GM12801 (cell line): ENCODE data around the gene REEP6.

Experiments
- TF ChIP-seq, protein P1 (sequence below): IDR thresholded peaks from one replicate; pipeline ENCODE4 v1.5.1; 2011; ENCODE audit warnings: control low read depth; ENCODE audit not compliant: insufficient read length; ENCODE audit errors: extremely low read depth

Gene REEP6

DNA sequence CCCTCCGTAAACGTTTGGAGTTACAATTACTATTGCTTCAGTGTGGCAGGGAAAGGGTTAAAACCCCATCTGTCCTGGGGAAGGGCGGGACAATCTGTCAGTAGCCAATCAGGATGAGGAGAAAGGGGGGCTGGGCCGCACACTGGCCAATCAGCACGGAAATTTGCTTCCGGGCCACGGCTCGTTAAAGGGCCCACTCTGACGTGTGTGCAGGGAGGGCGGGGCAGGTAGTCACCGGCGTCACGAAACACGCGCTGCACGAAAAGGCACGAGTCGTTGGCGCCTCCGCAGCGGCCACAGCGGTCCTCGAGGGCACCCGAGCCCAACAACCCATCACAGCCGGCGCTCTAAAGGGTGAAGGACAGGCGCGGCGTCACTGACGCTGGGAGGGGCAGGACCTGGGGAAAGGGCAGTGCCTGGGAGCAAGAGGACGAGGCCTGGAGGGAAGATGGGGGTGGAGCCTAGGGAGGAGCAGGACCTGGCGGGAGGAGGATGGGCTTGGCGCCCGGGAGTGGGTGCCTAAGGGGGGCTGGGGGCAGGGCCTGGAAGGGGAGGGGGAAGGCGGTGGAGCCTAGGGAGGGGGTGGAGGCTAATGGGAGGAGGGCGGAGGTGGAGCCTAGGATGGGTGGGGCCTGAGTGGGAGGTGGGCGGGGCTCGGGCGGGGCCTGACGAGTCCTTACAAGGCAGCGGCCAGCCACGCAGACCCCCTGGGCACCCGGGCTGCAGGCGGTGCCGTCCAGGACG is 17.0 kb downstream of the REEP6 start:
- TF ChIP-seq, protein P1, sequence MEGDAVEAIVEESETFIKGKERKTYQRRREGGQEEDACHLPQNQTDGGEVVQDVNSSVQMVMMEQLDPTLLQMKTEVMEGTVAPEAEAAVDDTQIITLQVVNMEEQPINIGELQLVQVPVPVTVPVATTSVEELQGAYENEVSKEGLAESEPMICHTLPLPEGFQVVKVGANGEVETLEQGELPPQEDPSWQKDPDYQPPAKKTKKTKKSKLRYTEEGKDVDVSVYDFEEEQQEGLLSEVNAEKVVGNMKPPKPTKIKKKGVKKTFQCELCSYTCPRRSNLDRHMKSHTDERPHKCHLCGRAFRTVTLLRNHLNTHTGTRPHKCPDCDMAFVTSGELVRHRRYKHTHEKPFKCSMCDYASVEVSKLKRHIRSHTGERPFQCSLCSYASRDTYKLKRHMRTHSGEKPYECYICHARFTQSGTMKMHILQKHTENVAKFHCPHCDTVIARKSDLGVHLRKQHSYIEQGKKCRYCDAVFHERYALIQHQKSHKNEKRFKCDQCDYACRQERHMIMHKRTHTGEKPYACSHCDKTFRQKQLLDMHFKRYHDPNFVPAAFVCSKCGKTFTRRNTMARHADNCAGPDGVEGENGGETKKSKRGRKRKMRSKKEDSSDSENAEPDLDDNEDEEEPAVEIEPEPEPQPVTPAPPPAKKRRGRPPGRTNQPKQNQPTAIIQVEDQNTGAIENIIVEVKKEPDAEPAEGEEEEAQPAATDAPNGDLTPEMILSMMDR: no peak

DNA sequence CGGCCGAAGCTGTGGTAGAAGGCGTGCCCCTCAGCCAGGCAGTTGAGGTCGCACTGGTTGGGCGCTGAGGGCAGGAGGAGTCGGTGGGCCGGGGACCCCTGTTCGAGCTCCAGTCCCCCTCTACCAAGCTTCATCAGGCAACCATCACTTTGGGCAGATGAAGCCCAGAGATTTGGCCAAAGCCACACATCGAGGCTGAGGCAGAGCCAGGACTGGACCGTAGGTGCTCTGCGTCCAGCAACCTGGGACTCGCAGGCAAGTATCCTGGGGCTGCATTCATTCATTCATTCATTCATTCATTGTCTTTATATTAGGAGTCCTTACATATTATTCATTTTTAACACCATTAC is 17.5 kb downstream of the REEP6 start:
- TF ChIP-seq, protein P1: no peak

DNA sequence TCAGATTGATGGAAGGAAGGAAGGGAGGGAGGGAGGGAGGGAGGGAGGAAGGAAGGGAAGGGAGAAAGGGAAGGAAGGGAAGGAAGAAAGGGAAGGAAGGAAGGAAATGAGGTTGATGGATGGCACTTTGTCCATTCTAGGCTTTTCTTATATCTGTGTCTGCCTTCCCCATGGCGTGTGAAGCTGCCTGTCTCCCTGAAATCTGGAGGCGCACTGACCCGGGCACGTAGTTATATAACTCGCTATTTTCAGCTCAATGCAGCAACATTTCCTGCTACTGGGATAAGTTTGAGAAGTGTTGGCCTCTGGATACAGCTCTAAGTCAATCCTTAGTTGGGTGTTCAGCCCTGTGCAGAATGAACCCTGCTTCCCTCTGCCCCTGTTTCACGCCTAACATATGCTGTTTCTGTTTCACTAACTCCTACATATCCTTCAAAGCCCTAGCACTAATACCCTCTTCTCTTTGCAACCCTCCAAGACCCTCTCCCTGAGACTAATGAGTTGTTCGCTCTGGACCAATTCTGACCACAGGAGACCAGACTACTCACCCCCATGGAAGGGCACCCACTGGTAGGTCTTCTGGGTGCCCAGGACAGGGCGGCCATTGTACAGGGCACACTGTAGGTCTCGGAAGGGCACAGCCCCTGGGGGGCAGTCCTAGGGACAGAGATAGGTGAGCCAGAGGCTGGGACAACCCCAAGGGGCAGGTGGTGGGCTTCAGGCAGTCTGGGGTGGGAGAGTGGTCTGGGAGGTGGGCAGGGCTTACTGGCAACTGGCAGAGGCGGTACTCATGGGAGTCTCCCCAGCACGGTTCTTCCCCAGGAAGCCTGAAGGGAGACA is 18.8 kb downstream of the REEP6 start:
- TF ChIP-seq, protein P1: no peak

DNA sequence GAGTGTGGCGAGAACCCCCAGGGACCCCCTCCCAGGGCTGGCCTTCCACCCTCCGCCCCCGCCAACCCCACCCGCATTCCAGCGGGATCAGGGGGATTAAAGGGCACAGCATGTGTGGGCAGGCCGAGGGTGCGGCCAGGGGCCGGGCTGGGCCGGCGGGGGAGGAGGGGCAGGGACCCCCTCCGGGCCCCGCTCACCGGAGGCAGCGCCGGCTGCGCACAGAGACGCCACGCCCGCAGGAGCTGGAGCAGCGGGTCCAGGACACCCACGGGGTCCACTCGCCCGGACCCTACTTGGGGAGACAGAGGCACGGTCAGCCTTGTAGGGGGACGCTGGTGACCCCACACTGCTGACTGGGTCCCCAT is 19.4 kb downstream of the REEP6 start:
- TF ChIP-seq, protein P1: no peak

DNA sequence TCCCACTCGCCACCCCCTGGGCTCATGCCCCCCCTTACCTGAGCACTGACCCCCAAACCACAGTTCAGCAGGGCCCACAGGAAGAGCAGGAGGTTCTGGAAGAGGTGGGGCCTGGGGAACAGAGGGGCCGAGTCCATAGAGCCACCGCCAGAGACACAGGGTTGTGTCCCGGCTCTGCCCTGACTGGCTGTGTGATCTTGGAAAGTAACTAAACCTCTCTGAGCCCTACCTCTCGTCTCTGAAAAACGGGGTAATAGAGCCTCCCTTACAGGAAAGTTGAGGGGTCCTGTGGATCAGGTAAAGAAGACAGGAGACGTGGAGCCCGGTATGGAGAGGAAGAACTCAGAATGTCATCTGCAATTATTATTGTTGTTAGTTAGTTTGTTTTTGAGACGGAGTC is 19.8 kb downstream of the REEP6 start:
- TF ChIP-seq, protein P1: no peak

DNA sequence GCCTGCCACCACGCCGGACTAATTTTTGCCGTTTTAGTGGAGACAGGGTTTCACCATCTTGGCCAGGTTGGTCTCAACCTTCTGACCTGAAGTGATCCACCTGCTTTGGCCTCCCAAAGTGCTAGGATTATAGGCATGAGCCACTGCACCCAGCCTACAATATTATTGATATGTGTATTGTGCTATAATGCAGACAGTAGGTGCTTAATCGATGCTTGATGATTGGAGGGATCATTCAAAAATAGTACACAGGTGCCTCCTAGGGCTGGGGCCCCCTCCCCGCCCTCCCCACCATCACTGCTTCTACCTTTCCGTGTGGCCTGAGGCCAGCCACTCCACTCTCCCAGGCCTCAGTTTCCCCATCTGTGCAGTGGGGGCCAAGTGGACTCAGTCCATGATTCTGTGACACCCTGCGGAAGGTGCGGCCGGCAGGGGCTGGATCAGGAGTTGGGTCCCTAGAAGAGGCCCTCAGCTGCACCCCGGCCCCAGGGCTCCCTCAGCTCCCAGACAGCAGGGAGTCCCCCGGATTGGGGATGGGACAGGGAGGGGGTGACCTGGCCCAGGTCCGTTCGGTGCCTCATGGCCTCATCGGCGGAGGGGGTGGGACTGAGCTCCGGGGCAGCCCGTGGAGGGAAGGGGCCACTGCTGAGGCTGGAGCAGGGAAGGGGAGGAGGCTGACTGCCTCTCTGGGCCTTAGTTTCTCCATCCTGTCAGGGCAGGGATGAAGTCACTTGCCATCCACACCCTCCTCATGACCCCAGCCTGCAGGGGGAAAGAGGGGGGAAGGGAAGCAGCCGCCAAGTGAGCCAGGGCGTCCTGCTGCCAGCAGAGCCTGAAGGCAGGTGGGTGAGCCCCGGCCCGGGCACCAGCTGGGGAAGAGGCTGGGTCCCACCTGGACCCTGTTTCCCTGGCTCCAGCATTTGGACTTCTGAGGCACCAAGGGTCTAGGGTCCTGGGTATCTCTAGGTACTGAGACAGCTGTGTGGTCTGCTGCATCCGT is 20.6 kb downstream of the REEP6 start:
- TF ChIP-seq, protein P1: no peak
